HCT116 (cell line): ENCODE results near the gene TGM6. TPM values are rescaled to one million over a fixed set of nuclear protein-coding genes. Genes with fewer than 3 reads are reported as not detected.

Experiments
- ATAC-seq: fragments of 200-7000 bp; cut with Tn5 transposase; 2 replicates; pipeline ENCODE4 v1.9.1; 2020; ENCODE audit warnings: mild to moderate bottlenecking, moderate library complexity
- BruUV-seq: library from RNA; stranded (reverse); fragments of 400-500 nt; replicated peaks from 2 replicates; lab custom pipeline; 2021; lab: Mats Ljungman, UMichigan
- CTCF ChIA-PET: fragments of 300-600 bp; sonication (Branson Sonifier 250); formaldehyde crosslinking; loops from one replicate; lab custom pipeline; 2021; ENCODE audit warnings: antibody characterized with exemption; lab: Charles Lee
- POLR2A ChIA-PET: fragments of 300-600, 350-600 bp; sonication (Branson Sonifier 250); formaldehyde crosslinking; loops from one replicate; lab custom pipeline; 2021; ENCODE audit warnings: antibody characterized with exemption; lab: Charles Lee
- RAD21 ChIA-PET, 2 experiments: fragments of 300-600 bp; sonication (Branson Sonifier 250); formaldehyde crosslinking; loops; one replicate each; lab custom pipeline; 2023; ENCODE audit warnings: low total read pairs in 2 of 2; ENCODE audit not compliant: uncharacterized antibody in 2 of 2, unreplicated experiment in 2 of 2, low non-redundant PET in 1 of 2; lab: Charles Lee
- DNase-seq: peaks from one replicate; pipeline ENCODE4 v3.0.0-alpha.2; 2010; ENCODE audit warnings: low read depth, low spot score
- H2AFZ ChIP-seq: fragments of 200-600 bp; shearing (Covaris generic), sonication (generic); 2 replicates; pipeline ENCODE4 v1.6.1; 2017; ENCODE audit warnings: low read depth, mixed run types, mixed read lengths, antibody characterized with exemption, low read length; ENCODE audit not compliant: poor library complexity, severe bottlenecking
- H3K27ac ChIP-seq: 2 replicates; pipeline ENCODE4 v1.5.1; 2012; ENCODE audit warnings: low read depth, low read length
- H3K27me3 ChIP-seq: fragments of 200-600 bp; sonication (generic); 2 replicates; pipeline ENCODE4 v1.6.1; 2016; ENCODE audit warnings: mixed run types, low read length, mixed read lengths; ENCODE audit not compliant: insufficient read depth
- H3K36me3 ChIP-seq, 2 experiments: fragments of 200-500 bp in 1 of 2; fragments of 200-600 bp in 1 of 2; sonication (Bioruptor generic) in 1 of 2; sonication (generic) in 1 of 2; 2 replicates each; pipeline versions ENCODE4 v1.5.1 to v1.6.1; 2014 to 2016; ENCODE audit warnings: low read length in 2 of 2, inconsistent platforms in 1 of 2, mixed read lengths in 1 of 2, mixed run types in 1 of 2; ENCODE audit not compliant: insufficient read depth in 2 of 2, control insufficient read depth in 1 of 2
- H3K4me1 ChIP-seq, 2 experiments: fragments of 200-600 bp in 1 of 2; sonication (generic) in 1 of 2; 2 replicates each; pipeline versions ENCODE4 v1.5.1 to v1.6.1; 2012 to 2017; ENCODE audit warnings: low read length in 2 of 2, inconsistent platforms in 1 of 2, mild to moderate bottlenecking in 1 of 2, mixed read lengths in 1 of 2, mixed run types in 1 of 2, moderate library complexity in 1 of 2; ENCODE audit not compliant: insufficient read depth in 2 of 2, control insufficient read depth in 1 of 2
- H3K4me2 ChIP-seq: fragments of 200-600 bp; sonication (generic); 2 replicates; pipeline ENCODE4 v1.6.1; 2017; ENCODE audit warnings: mixed run types, low read length, mixed read lengths
- H3K4me3 ChIP-seq, 2 experiments: fragments of 200-600 bp in 1 of 2; sonication (generic) in 1 of 2; replicated peaks in 1 of 2; 2 replicates each; pipeline ENCODE4 v1.5.1; 2011 to 2016; ENCODE audit warnings: low read length in 2 of 2, control low read depth in 1 of 2, low read depth in 1 of 2, mild to moderate bottlenecking in 1 of 2, mixed read lengths in 1 of 2, mixed run types in 1 of 2
- H3K79me2 ChIP-seq: fragments of 200-600 bp; sonication (generic); 2 replicates; pipeline ENCODE4 v1.6.1; 2017; ENCODE audit warnings: mild to moderate bottlenecking, mixed run types, low read length, moderate library complexity, mixed read lengths; ENCODE audit not compliant: insufficient read depth
- H3K9ac ChIP-seq: fragments of 200-600 bp; sonication (generic); 2 replicates; pipeline ENCODE4 v1.6.1; 2016; ENCODE audit warnings: low read length, mixed read lengths
- H3K9me2 ChIP-seq: fragments of 200-600 bp; sonication (generic), shearing (Covaris generic); 2 replicates; pipeline ENCODE4 v1.6.1; 2017; ENCODE audit warnings: mixed run types, mild to moderate bottlenecking, moderate library complexity; ENCODE audit not compliant: insufficient read depth
- H3K9me3 ChIP-seq, 2 experiments: fragments of 200-500 bp in 1 of 2; fragments of 200-600 bp in 1 of 2; sonication (Bioruptor generic) in 1 of 2; sonication (generic) in 1 of 2; 2 replicates each; pipeline ENCODE4 v1.6.1; 2014 to 2017; ENCODE audit warnings: low read length in 2 of 2, mixed read lengths in 2 of 2, inconsistent platforms in 1 of 2, low read depth in 1 of 2, mild to moderate bottlenecking in 1 of 2, mixed run types in 1 of 2, moderate library complexity in 1 of 2; ENCODE audit not compliant: control insufficient read depth in 1 of 2, insufficient read depth in 1 of 2
- H4K20me1 ChIP-seq: fragments of 200-600 bp; sonication (generic), shearing (Covaris generic); 2 replicates; pipeline ENCODE4 v1.6.1; 2017; ENCODE audit warnings: mixed run types, mild to moderate bottlenecking, moderate library complexity; ENCODE audit not compliant: insufficient read depth
- CBX3 ChIP-seq: IDR thresholded peaks from 2 replicates; pipeline ENCODE4 v1.6.1; 2012; ENCODE audit warnings: low read depth
- CEBPB ChIP-seq: IDR thresholded peaks from 2 replicates; pipeline ENCODE4 v1.6.1; 2012; ENCODE audit warnings: low read depth
- EGR1 ChIP-seq: IDR thresholded peaks from 2 replicates; pipeline ENCODE4 v1.6.1; 2012; ENCODE audit warnings: low read depth
- ELF1 ChIP-seq: IDR thresholded peaks from 2 replicates; pipeline ENCODE4 v1.6.1; 2012; ENCODE audit warnings: low read depth, borderline replicate concordance
- EZH2 ChIP-seq: fragments of 200-600 bp; sonication (generic); IDR thresholded peaks from 2 replicates; pipeline ENCODE4 v1.6.1; 2017; ENCODE audit warnings: antibody characterized with exemption, mixed run types
- FOSL1 ChIP-seq: IDR thresholded peaks from 2 replicates; pipeline ENCODE4 v1.6.1; 2012; ENCODE audit warnings: low read depth
- JUND ChIP-seq: IDR thresholded peaks from 2 replicates; pipeline ENCODE4 v1.6.1; 2012
- POLR2AphosphoS5 ChIP-seq: IDR thresholded peaks from 2 replicates; pipeline ENCODE4 v1.6.1; 2011; ENCODE audit warnings: mild to moderate bottlenecking, low read depth, low read length, moderate library complexity
- SIN3A ChIP-seq: IDR thresholded peaks from 2 replicates; pipeline ENCODE4 v1.6.1; 2012; ENCODE audit warnings: low read depth
- SP1 ChIP-seq: IDR thresholded peaks from 2 replicates; pipeline ENCODE4 v1.6.1; 2012; ENCODE audit warnings: low read depth
- SRF ChIP-seq: IDR thresholded peaks from 2 replicates; pipeline ENCODE4 v1.6.1; 2012; ENCODE audit warnings: low read depth
- TCF7L2 ChIP-seq: IDR thresholded peaks from 2 replicates; pipeline ENCODE4 v1.7.0; 2011; ENCODE audit warnings: borderline replicate concordance, inconsistent platforms; ENCODE audit not compliant: insufficient read depth, insufficient read length; ENCODE audit errors: extremely low read depth
- YY1 ChIP-seq: IDR thresholded peaks from 2 replicates; pipeline ENCODE4 v1.6.1; 2011; ENCODE audit warnings: low read length, low read depth, moderate library complexity, mild to moderate bottlenecking; ENCODE audit not compliant: insufficient replicate concordance; ENCODE audit errors: extremely low read depth
- ZFX ChIP-seq: fragments of 450-650 bp; IDR thresholded peaks from 2 replicates; pipeline ENCODE4 v1.6.1; 2017
- ZNF274 ChIP-seq: fragments of 200-500 bp; sonication (Bioruptor generic); IDR thresholded peaks from 2 replicates; pipeline ENCODE4 v1.6.1; 2014; ENCODE audit warnings: mild to moderate bottlenecking, low read depth, low read length, inconsistent platforms
- intact Hi-C: fragments of 100-400 bp; cut with micrococcal nuclease; formaldehyde crosslinking; loops from 2 replicates; pipeline ENCODE4 v1.10.0; 2022
- total RNA-seq: library from RNA; stranded (reverse); gene quantifications from one replicate; pipeline ENCODE4 v1.2.1, GENCODE V29; 2021; ENCODE audit not compliant: unreplicated experiment
- TF ChIP-seq, protein P1 (sequence below): IDR thresholded peaks from 2 replicates; pipeline ENCODE4 v1.6.1; 2012
- TF ChIP-seq, protein P2 (sequence below), 3 experiments: fragments of 200-600 bp in 1 of 3; sonication (generic) in 1 of 3; IDR thresholded peaks in 2 of 3; conservative IDR thresholded peaks in 1 of 3; 2 replicates each; pipeline ENCODE4 v1.5.1; 2012 to 2017; ENCODE audit warnings: low read depth in 2 of 3, low read length in 2 of 3, antibody characterized with exemption in 1 of 3, borderline replicate concordance in 1 of 3, control low read depth in 1 of 3, mild to moderate bottlenecking in 1 of 3, mixed read lengths in 1 of 3, mixed run types in 1 of 3, moderate library complexity in 1 of 3; ENCODE audit not compliant: insufficient read depth in 1 of 3
- TF ChIP-seq, protein P3 (sequence below): IDR thresholded peaks from 2 replicates; pipeline ENCODE4 v1.6.1; 2012

TGM6 gene
- total RNA-seq, 1 experiment from 2014 or later: not detected

DNA sequence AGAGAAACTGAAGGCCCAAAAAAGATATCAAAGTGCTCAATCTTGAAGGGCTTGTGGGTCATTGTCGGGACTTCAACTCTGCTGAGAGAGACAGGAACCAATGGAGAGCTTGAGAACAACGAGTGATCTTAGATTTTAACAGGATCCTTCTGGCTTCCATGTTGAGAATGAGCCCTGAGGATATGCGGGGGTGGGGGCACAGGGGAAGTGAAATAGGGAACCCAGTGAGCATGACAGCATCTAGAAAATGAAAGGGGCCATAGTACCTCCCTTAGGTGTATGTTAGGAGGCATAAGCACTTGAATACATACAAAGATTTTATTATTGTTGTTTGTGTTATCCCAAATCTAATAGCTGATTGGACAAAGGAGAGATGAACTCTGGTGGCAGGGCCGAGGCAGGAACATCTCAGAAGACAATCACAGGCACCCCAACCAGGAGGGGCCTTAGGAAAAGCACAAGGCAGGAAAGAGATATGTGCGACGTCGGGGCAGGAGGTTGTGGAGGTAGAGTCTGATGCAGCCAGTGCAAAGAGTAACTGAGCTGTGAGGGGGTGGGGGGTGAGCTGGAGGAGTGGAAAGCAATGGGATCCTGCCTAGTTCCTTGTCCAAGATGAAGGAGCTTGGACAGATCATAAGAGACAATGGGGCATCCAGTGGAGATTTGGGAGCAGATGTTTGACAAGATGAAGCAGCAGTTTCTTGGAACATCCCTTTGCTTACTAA lies 10.4 kb downstream of the TGM6 start (continued):
- TF ChIP-seq, protein P1, sequence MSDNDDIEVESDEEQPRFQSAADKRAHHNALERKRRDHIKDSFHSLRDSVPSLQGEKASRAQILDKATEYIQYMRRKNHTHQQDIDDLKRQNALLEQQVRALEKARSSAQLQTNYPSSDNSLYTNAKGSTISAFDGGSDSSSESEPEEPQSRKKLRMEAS: no peak
- no peak for TF ChIP-seq CEBPB
- TF ChIP-seq EGR1: no peak
- no peak for TF ChIP-seq CBX3
- no peak for TF ChIP-seq SP1
- TF ChIP-seq JUND: no peak
- no peak for TF ChIP-seq TCF7L2
- TF ChIP-seq YY1: no peak
- no peak for TF ChIP-seq SRF
- no peak for TF ChIP-seq POLR2AphosphoS5
- TF ChIP-seq ZNF274: no peak
- TF ChIP-seq EZH2: no peak

DNA sequence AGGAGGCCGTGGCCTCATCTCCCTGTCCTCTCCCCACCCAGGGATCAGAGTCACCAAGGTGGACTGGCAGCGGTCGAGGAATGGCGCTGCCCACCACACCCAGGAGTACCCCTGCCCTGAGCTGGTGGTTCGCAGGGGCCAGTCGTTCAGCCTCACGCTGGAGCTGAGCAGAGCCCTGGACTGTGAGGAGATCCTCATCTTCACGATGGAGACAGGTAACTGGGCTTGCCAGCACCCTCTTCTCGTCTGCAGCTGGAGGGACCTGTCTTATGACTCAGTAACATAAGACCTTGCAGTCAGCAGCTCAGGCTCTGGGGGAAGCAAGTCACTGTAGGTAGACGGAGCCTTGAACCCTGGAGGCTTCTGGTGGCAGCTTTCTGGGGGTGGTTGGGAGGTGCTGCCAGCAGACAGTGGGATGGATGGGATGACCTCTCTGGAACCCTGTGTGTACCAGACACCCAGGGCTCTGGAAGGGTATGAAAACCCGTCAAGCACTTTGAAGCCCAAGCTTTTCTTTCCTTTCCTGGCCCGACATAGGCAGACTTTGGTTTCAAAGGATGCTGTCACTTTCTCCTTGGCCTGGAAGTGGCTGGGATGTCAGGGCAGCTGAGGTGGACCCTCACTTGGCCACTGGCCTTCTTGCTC lies 13.8 kb downstream of the TGM6 start:
- RAD21 ChIA-PET: no interaction called here
- CTCF ChIA-PET: no interaction called here
- no peak for TF ChIP-seq EZH2
- TF ChIP-seq CEBPB: no peak
- TF ChIP-seq, protein P1: no peak
- TF ChIP-seq ELF1: no peak
- no peak for TF ChIP-seq JUND
- TF ChIP-seq, protein P2, sequence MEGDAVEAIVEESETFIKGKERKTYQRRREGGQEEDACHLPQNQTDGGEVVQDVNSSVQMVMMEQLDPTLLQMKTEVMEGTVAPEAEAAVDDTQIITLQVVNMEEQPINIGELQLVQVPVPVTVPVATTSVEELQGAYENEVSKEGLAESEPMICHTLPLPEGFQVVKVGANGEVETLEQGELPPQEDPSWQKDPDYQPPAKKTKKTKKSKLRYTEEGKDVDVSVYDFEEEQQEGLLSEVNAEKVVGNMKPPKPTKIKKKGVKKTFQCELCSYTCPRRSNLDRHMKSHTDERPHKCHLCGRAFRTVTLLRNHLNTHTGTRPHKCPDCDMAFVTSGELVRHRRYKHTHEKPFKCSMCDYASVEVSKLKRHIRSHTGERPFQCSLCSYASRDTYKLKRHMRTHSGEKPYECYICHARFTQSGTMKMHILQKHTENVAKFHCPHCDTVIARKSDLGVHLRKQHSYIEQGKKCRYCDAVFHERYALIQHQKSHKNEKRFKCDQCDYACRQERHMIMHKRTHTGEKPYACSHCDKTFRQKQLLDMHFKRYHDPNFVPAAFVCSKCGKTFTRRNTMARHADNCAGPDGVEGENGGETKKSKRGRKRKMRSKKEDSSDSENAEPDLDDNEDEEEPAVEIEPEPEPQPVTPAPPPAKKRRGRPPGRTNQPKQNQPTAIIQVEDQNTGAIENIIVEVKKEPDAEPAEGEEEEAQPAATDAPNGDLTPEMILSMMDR (IDR thresholded peaks at IDR 0.05 in 2 of 3, conservative IDR thresholded peaks at IDR 0.05 in 1 of 3; ENCODE audit: borderline replicate concordance in 1 of 3, insufficient read depth in 1 of 3, low read depth in 2 of 3, low read length in 2 of 3): no peak
- no peak for TF ChIP-seq YY1
- TF ChIP-seq FOSL1: no peak
- no peak for TF ChIP-seq SIN3A
- TF ChIP-seq, protein P3, sequence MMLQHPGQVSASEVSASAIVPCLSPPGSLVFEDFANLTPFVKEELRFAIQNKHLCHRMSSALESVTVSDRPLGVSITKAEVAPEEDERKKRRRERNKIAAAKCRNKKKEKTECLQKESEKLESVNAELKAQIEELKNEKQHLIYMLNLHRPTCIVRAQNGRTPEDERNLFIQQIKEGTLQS: no peak
- TF ChIP-seq ZFX: no peak

More for the DNA sequence above, 13.8 kb downstream of the TGM6 start:
- H3K9me3 ChIP-seq: peaks cover 0 to 6% of the 10 kb centered on the region in 2 experiments; a peak in 1 of 4 replicates
- ATAC-seq (no peak), DNase-seq (no peak)
- H3K9ac ChIP-seq: no peak overlapping the region
- no peak overlapping the region for H3K27ac ChIP-seq
- H3K4me3 ChIP-seq: no peak overlapping the region
- intact Hi-C loops: no loop called here
- no peaks in the 10 kb centered on the region for H3K27me3 ChIP-seq
- no peaks in the 10 kb centered on the region for H3K79me2 ChIP-seq
- no peaks in the 10 kb centered on the region for H4K20me1 ChIP-seq
- H3K9me2 ChIP-seq: no peaks in the 10 kb centered on the region
- no peak overlapping the region for H3K4me2 ChIP-seq
- POLR2A ChIA-PET: no interaction called here
- BruUV-seq: no TSS peak
- no peaks in the 10 kb centered on the region for H3K36me3 ChIP-seq
- no peaks in the 10 kb centered on the region for H3K4me1 ChIP-seq
- H2AFZ ChIP-seq: no peak overlapping the region
